H9 (cell line): ENCODE measurements around the gene CNOT6. TPM values are rescaled to one million over a fixed set of nuclear protein-coding genes. Genes with fewer than 3 reads are reported as not detected.
A peak's percentile ranks its signal among the peaks of the same experiment; 100 is the strongest.

Source experiments
- DNase-seq: peaks from one replicate; pipeline ENCODE4 v3.0.0-alpha.2; 2017
- H2AFZ ChIP-seq: one replicate; pipeline ENCODE4 v1.6.1; 2013; ENCODE audit warnings: mild to moderate bottlenecking, low read length, control low read depth, moderate library complexity
- H2AK5ac ChIP-seq: 2 replicates; pipeline ENCODE4 v1.6.1; 2013; ENCODE audit warnings: low read length, control low read depth, mixed read lengths; ENCODE audit not compliant: insufficient read length
- H2BK120ac ChIP-seq: one replicate; pipeline ENCODE4 v1.6.1; 2013; ENCODE audit warnings: low read depth, mild to moderate bottlenecking, low read length, control low read depth, inconsistent platforms; ENCODE audit not compliant: poor library complexity, severe bottlenecking
- H2BK12ac ChIP-seq: 2 replicates; pipeline ENCODE4 v1.6.1; 2013; ENCODE audit warnings: low read length, control low read depth, mixed read lengths, low read depth; ENCODE audit not compliant: insufficient read length
- H2BK15ac ChIP-seq: 2 replicates; pipeline ENCODE4 v1.6.1; 2013; ENCODE audit warnings: low read depth, low read length, control low read depth
- H2BK20ac ChIP-seq: one replicate; pipeline ENCODE4 v1.6.1; 2013; ENCODE audit warnings: low read depth, mild to moderate bottlenecking, low read length, control low read depth, inconsistent platforms; ENCODE audit not compliant: poor library complexity, severe bottlenecking
- H2BK5ac ChIP-seq: 2 replicates; pipeline ENCODE4 v1.6.1; 2013; ENCODE audit warnings: low read length, control low read depth, mixed read lengths; ENCODE audit not compliant: insufficient read length
- H3K14ac ChIP-seq: 2 replicates; pipeline ENCODE4 v1.6.1; 2013; ENCODE audit warnings: low read length, control low read depth; ENCODE audit not compliant: insufficient read depth
- H3K18ac ChIP-seq: 2 replicates; pipeline ENCODE4 v1.6.1; 2013; ENCODE audit warnings: low read depth, mild to moderate bottlenecking, mixed read lengths, low read length, control low read depth; ENCODE audit not compliant: insufficient read length
- H3K23ac ChIP-seq: 2 replicates; pipeline ENCODE4 v1.6.1; 2013; ENCODE audit warnings: low read length, control low read depth, mixed read lengths, low read depth; ENCODE audit not compliant: insufficient read length
- H3K23me2 ChIP-seq: 2 replicates; pipeline ENCODE4 v1.6.1; 2013; ENCODE audit warnings: low read depth, mild to moderate bottlenecking, mixed read lengths, low read length, control low read depth; ENCODE audit not compliant: insufficient read length, poor library complexity, severe bottlenecking
- H3K27ac ChIP-seq: 2 replicates; pipeline ENCODE4 v1.5.1; 2013; ENCODE audit warnings: low read length, control low read depth, mixed read lengths, low read depth; ENCODE audit not compliant: insufficient read length
- H3K27me3 ChIP-seq: 2 replicates; pipeline ENCODE4 v1.6.1; 2013; ENCODE audit warnings: low read length, control low read depth, inconsistent platforms; ENCODE audit not compliant: insufficient read depth
- H3K4ac ChIP-seq: 2 replicates; pipeline ENCODE4 v1.6.1; 2013; ENCODE audit warnings: low read depth, mild to moderate bottlenecking, control low read depth, inconsistent platforms, low read length, moderate library complexity
- H3K4me1 ChIP-seq: 2 replicates; pipeline ENCODE4 v1.6.1; 2013; ENCODE audit warnings: low read length, control low read depth, inconsistent platforms; ENCODE audit not compliant: insufficient read depth
- H3K4me2 ChIP-seq: 2 replicates; pipeline ENCODE4 v1.6.1; 2013; ENCODE audit warnings: low read length, control low read depth, mixed read lengths; ENCODE audit not compliant: insufficient read length, insufficient read depth
- H3K56ac ChIP-seq: 2 replicates; pipeline ENCODE4 v1.6.1; 2013; ENCODE audit warnings: low read depth, mild to moderate bottlenecking, mixed read lengths, low read length, control low read depth; ENCODE audit not compliant: insufficient read length
- H3K79me1 ChIP-seq: 2 replicates; pipeline ENCODE4 v1.6.1; 2013; ENCODE audit warnings: low read depth, mild to moderate bottlenecking, moderate library complexity, low read length, control low read depth, inconsistent platforms; ENCODE audit not compliant: insufficient read depth, poor library complexity, severe bottlenecking
- H3K79me2 ChIP-seq: 2 replicates; pipeline ENCODE4 v1.6.1; 2013; ENCODE audit warnings: low read length, control low read depth, inconsistent platforms; ENCODE audit not compliant: insufficient read depth
- H3K9ac ChIP-seq: 2 replicates; pipeline ENCODE4 v1.6.1; 2013; ENCODE audit warnings: low read length, control low read depth, mixed read lengths; ENCODE audit not compliant: insufficient read length; ENCODE audit errors: extremely low read depth
- H3K9me3 ChIP-seq: one replicate; pipeline ENCODE4 v1.6.1; 2013; ENCODE audit warnings: low read depth, low read length, inconsistent platforms; ENCODE audit not compliant: control insufficient read depth
- H3T11ph ChIP-seq: one replicate; pipeline ENCODE4 v1.6.1; 2013; ENCODE audit warnings: mild to moderate bottlenecking, low read length, control low read depth, inconsistent platforms
- H4K20me1 ChIP-seq: one replicate; pipeline ENCODE4 v1.6.1; 2013; ENCODE audit not compliant: control insufficient read depth, insufficient read length, insufficient read depth
- H4K5ac ChIP-seq: 2 replicates; pipeline ENCODE4 v1.6.1; 2013; ENCODE audit warnings: low read depth, mild to moderate bottlenecking, mixed read lengths, low read length, control low read depth; ENCODE audit not compliant: insufficient read length
- H4K8ac ChIP-seq: replicated peaks from 2 replicates; pipeline ENCODE4 v1.6.1; 2013; ENCODE audit warnings: low read length, control low read depth, mixed read lengths, low read depth; ENCODE audit not compliant: insufficient read length
- H4K91ac ChIP-seq: 2 replicates; pipeline ENCODE4 v1.6.1; 2013; ENCODE audit warnings: low read depth, mild to moderate bottlenecking, moderate library complexity, mixed read lengths, low read length, control low read depth; ENCODE audit not compliant: insufficient read length
- H3K27ac Mint-ChIP-seq, 3 experiments: 2 replicates in 2 of 3; 3 replicates in 1 of 3; pipeline ENCODE4 v1.8.0; 2020 to 2021; ENCODE audit warnings: mixed read lengths in 3 of 3, mild to moderate bottlenecking in 1 of 3, moderate library complexity in 1 of 3
- H3K27me3 Mint-ChIP-seq: 2 replicates; pipeline ENCODE4 v1.8.0; 2021; ENCODE audit warnings: low read depth, mild to moderate bottlenecking, moderate library complexity, mixed read lengths
- H3K36me3 Mint-ChIP-seq, 3 experiments: 2 replicates in 2 of 3; 3 replicates in 1 of 3; pipeline ENCODE4 v1.8.0; 2020 to 2021; ENCODE audit warnings: low read depth in 3 of 3, mixed read lengths in 3 of 3; ENCODE audit not compliant: insufficient read depth in 1 of 3
- H3K4me1 Mint-ChIP-seq, 2 experiments: 2 replicates each; pipeline ENCODE4 v1.8.0; 2020; ENCODE audit warnings: mixed read lengths in 2 of 2
- H3K4me3 Mint-ChIP-seq, 2 experiments: 2 replicates in 1 of 2; 3 replicates in 1 of 2; pipeline ENCODE4 v1.8.0; 2020 to 2021; ENCODE audit warnings: mild to moderate bottlenecking in 2 of 2, mixed read lengths in 2 of 2, moderate library complexity in 1 of 2
- H3K9me3 Mint-ChIP-seq, 2 experiments: 2 replicates in 1 of 2; 3 replicates in 1 of 2; pipeline ENCODE4 v1.8.0; 2020; ENCODE audit warnings: mild to moderate bottlenecking in 2 of 2, mixed read lengths in 2 of 2, moderate library complexity in 1 of 2
- WGBS: extraction: QIAGEN DNeasy Blood & Tissue Kit; methylation state at CpG from one replicate; pipeline ENCODE4 v1.1.7; 2013; ENCODE audit warnings: missing lambda C conversion rate, low lambda C conversion rate, mixed read lengths; ENCODE audit not compliant: insufficient read length; ENCODE audit errors: extremely low coverage; 5-methylcytosine and 5-hydroxymethylcytosine counted together
- total RNA-seq: library from RNA; stranded (reverse); gene quantifications from 2 replicates; pipeline ENCODE4 v1.2.1, GENCODE V29; 2021
- TF ChIP-seq, protein P1 (sequence below): fragments of 200-600 bp; sonication (generic); conservative IDR thresholded peaks from 3 replicates; pipeline ENCODE4 v1.8.0; 2021; ENCODE audit warnings: antibody characterized with exemption, mild to moderate bottlenecking

CNOT6 gene
- total RNA-seq, 1 experiment from 2014 or later = 45.0 TPM

DNA sequence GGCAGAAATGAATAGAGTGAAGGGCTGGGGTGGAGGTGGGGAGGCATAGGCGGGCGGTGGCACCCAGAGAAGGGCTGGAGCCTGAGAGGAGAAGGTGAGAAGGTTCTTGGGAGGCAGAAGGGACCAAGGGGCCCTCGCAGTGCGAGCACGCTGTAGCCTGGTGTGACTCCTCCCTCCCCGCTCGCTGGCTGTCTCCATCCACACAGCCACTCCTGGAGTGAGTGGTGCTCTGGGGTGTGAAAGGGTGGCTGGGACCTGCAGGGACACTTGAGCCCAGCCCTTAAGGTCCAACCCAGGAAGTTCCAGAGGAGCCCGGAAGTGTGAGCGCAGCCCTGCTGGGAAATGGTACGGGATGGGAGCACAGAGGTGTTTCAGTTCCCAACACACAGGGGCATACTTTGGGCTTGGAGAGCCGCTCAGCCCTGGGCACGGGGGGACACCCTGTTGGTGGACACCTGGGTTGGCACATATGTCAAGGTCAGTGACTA lies 106.4 kb downstream of the CNOT6 start:
- no peak overlapping the region for H3T11ph ChIP-seq
- H4K8ac ChIP-seq = no peak overlapping the region
- no peak overlapping the region for H2BK20ac ChIP-seq
- no peak overlapping the region for H2BK120ac ChIP-seq
- H3K9me3 Mint-ChIP-seq = no peaks in the 10 kb centered on the region
- no peak overlapping the region for H3K23ac ChIP-seq
- H3K4me1 ChIP-seq = no peaks in the 10 kb centered on the region
- no peak overlapping the region for H2AK5ac ChIP-seq
- H4K20me1 ChIP-seq = no peaks in the 10 kb centered on the region
- H3K27ac ChIP-seq = no peak overlapping the region
- H2AFZ ChIP-seq = no peak overlapping the region
- no peaks in the 10 kb centered on the region for H3K79me1 ChIP-seq
- H4K91ac ChIP-seq = no peak overlapping the region
- no peak overlapping the region for H3K4me3 Mint-ChIP-seq
- no peak overlapping the region for H4K5ac ChIP-seq
- H3K27me3 ChIP-seq = no peaks in the 10 kb centered on the region
- H3K27ac Mint-ChIP-seq = no peak overlapping the region; a peak in 1 of 7 replicates
- H2BK5ac ChIP-seq = no peak overlapping the region
- H3K56ac ChIP-seq = no peak overlapping the region
- H3K23me2 ChIP-seq = no peaks in the 10 kb centered on the region
- no peak overlapping the region for H2BK15ac ChIP-seq
- no peak overlapping the region for H3K4me2 ChIP-seq
- DNase-seq = peak; percentile 27
- H3K4ac ChIP-seq = no peak overlapping the region
- no peaks in the 10 kb centered on the region for H3K36me3 Mint-ChIP-seq
- H3K79me2 ChIP-seq = no peaks in the 10 kb centered on the region
- no peak overlapping the region for H2BK12ac ChIP-seq
- H3K27me3 Mint-ChIP-seq = peaks cover 9% of the 10 kb centered on the region; the same call in 1 of the 2 replicates
- H3K9me3 ChIP-seq = no peaks in the 10 kb centered on the region
- TF ChIP-seq, protein P1, sequence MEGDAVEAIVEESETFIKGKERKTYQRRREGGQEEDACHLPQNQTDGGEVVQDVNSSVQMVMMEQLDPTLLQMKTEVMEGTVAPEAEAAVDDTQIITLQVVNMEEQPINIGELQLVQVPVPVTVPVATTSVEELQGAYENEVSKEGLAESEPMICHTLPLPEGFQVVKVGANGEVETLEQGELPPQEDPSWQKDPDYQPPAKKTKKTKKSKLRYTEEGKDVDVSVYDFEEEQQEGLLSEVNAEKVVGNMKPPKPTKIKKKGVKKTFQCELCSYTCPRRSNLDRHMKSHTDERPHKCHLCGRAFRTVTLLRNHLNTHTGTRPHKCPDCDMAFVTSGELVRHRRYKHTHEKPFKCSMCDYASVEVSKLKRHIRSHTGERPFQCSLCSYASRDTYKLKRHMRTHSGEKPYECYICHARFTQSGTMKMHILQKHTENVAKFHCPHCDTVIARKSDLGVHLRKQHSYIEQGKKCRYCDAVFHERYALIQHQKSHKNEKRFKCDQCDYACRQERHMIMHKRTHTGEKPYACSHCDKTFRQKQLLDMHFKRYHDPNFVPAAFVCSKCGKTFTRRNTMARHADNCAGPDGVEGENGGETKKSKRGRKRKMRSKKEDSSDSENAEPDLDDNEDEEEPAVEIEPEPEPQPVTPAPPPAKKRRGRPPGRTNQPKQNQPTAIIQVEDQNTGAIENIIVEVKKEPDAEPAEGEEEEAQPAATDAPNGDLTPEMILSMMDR = no peak
- H3K4me1 Mint-ChIP-seq = peaks cover 0 to 6% of the 10 kb centered on the region in 2 experiments; a peak in 2 of 4 replicates
- WGBS = no CpG with 5 or more reads among the region's 12 CpGs
- no peak overlapping the region for H3K18ac ChIP-seq
- H3K14ac ChIP-seq = no peak overlapping the region
- no peak overlapping the region for H3K9ac ChIP-seq
